Erythroblast (primary cell): Measurements from ENCODE around the gene CNGB1.

Experiments used
- DNase-seq, 2 experiments: peaks; one replicate each; lab custom pipeline; 2025; lab: John Stamatoyannopoulos, UW
- GATA1 ChIP-seq: IDR thresholded peaks from 2 replicates; pipeline ENCODE4 v1.6.1; 2011; ENCODE audit warnings: low read depth, mild to moderate bottlenecking, control low read depth, low read length, moderate library complexity
- POLR2A ChIP-seq: IDR thresholded peaks from 2 replicates; pipeline ENCODE4 v1.6.1; 2011; ENCODE audit warnings: mild to moderate bottlenecking, low read length

Gene CNGB1

GRCh38 chr16:58000706-58001676, 30.1 kb upstream of the CNGB1 start, which contains the start of gene USB1:
USB1 (plus strand) TSS chr16:58001407; CDS start chr16:58001484, 77 bp downstream.
- DNase-seq = peak; percentile 90 to 93
- peak; percentile 77 for TF ChIP-seq POLR2A
- TF ChIP-seq GATA1 = no peak

GRCh38 chr16:57999971-58000705, 29.2 kb upstream of the CNGB1 start, which contains the start of gene ZNF319:
ZNF319 (minus strand) TSS chr16:58000672; CDS start chr16:57998265, 2,407 bp downstream.
- no peak for DNase-seq

GRCh38 chr16:57999366-57999970, 28.5 kb upstream of the CNGB1 start:
- peak; percentile 34 to 47 for DNase-seq
- TF ChIP-seq GATA1 = no peak
- TF ChIP-seq POLR2A = no peak

More at GRCh38 chr16:57999971-58000705, 29.2 kb upstream of the CNGB1 start, which contains the start of gene ZNF319:
- TF ChIP-seq GATA1 (no peak), POLR2A (no peak)

- no peak for DNase-seq
- TF ChIP-seq POLR2A (no peak), GATA1 (no peak)
Observed at GRCh38 chr16:57998992-57999365, 28.1 kb upstream of the CNGB1 start.

GRCh38 chr16:57998486-57998885, 27.6 kb upstream of the CNGB1 start:
- peak in 1 of 2 experiments; percentile 24 for DNase-seq
- TF ChIP-seq POLR2A (no peak), GATA1 (no peak)

GRCh38 chr16:57997528-57998265, 26.8 kb upstream of the CNGB1 start:
- no peak for DNase-seq
- TF ChIP-seq POLR2A (no peak), GATA1 (no peak)

GRCh38 chr16:57997176-57997527, 26.2 kb upstream of the CNGB1 start:
- DNase-seq = no peak
- TF ChIP-seq GATA1 = no peak

- TF ChIP-seq GATA1 = no peak
- DNase-seq = no peak
Observed at GRCh38 chr16:57996406-57997175, 25.7 kb upstream of the CNGB1 start.

GRCh38 chr16:57995721-57996405, 24.9 kb upstream of the CNGB1 start:
- DNase-seq = no peak
- TF ChIP-seq GATA1 (no peak), POLR2A (no peak)

GRCh38 chr16:57994778-57995177, 23.9 kb upstream of the CNGB1 start:
- peak; percentile 72 to 73 for DNase-seq
- TF ChIP-seq POLR2A (no peak), GATA1 (no peak)

GRCh38 chr16:57994361-57994760, 23.4 kb upstream of the CNGB1 start:
- DNase-seq = no peak
- no peak for TF ChIP-seq GATA1
- TF ChIP-seq POLR2A = no peak

- TF ChIP-seq GATA1 (no peak), POLR2A (no peak)
- no peak for DNase-seq
Observed at GRCh38 chr16:57993897-57994296, 23.0 kb upstream of the CNGB1 start.
